GM19193 (cell line): ENCODE data around the gene DOCK3.

Experiments used
- POLR2A ChIP-seq: IDR thresholded peaks from 4 replicates; pipeline ENCODE4 v1.6.1; 2011; ENCODE audit not compliant: insufficient read depth, insufficient read length; ENCODE audit errors: extremely low read depth

The DOCK3 gene

DNA sequence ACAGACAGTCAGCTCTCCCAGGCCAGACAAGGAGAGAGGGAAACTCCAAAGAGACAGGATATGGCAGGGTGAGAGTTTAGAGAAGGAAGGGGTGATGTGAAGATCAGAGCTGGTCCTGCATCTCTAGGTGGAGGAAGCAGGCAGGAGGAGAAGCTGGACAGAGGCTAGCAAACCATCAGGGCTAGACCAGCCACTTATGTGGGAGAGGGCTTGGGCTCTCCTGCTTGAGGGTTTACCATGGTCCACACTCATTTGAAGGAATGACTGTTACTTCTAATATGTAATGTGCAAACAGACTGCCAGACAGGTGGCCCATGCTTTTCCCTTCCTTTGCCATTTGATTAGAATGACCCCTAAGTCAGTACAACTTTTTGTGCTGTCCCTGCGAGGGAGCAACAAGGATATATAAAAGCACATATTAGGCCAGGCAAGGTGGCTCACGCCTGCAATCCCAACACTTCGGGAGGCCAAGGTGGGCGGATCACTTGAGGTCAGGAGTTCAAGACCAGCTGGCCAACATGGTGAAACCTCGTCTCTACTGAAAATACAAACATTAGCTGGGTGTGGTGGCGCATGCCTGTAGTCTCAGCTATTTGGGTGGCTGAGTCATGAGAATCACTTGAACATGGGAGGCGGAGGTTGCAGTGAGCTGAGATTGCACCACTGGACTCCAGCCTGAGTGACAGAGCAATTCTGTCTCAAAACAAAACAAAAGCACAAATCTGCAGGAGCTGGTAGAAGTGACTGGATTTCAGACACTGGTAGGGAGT is 669.4 kb downstream of the DOCK3 start:
- no peak for TF ChIP-seq POLR2A

DNA sequence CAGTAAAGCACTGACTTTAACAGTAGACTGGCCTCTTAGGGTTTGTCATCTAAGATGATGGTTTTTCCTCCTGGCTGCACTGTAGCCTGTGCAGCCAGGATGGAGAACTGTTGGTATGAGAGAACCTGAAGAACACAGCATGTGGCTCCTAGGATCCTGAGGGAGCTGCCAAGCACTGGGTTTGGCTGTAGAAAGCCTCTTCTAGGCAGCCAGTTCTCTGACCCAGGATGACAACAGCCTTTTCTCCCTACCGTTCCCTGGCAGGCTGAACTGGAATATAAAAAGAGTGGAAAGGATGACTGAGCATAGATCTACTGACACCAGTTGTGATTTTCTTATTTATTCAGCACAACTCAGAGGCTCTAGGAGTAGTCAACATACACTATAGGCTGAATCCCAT is 676.0 kb downstream of the DOCK3 start:
- no peak for TF ChIP-seq POLR2A

DNA sequence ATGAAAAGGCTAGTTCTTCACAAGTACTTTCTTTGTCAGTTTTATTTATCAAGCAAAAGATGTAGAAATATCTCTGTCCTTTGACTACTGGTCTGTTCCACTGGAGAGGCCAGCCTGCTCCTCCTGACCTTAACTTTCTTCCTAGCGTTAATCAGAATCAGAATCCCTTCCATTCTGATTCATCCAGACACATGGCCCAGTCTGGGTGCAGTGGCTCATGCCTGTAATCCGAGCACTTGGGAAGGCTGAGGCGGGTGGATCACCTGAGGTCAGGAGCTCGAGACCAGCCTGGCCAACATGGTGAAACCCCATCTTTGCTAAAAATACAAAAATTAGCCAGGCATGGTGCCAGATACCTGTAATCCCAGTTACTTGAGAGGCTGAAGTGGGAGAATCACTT is 678.4 kb downstream of the DOCK3 start:
- TF ChIP-seq POLR2A: no peak

DNA sequence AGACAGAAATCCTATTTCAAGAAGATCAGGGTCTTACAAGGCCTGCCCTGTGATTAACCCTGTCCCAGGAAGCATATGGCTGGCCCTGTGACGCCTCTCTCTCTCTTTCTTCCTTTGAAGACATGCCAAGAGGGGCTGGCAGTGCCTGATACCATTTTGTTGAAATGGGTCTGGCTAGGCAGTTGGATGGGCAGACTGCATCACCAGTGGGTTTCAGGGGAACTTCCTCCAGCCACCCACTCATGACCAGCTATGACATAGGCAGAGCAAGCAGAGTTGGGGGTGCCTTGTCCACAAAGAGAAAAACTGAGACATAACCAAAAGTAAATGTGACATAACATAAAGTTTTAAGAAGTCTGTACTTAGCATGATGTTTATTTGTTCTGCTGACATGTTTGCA is 679.0 kb downstream of the DOCK3 start:
- TF ChIP-seq POLR2A: no peak

DNA sequence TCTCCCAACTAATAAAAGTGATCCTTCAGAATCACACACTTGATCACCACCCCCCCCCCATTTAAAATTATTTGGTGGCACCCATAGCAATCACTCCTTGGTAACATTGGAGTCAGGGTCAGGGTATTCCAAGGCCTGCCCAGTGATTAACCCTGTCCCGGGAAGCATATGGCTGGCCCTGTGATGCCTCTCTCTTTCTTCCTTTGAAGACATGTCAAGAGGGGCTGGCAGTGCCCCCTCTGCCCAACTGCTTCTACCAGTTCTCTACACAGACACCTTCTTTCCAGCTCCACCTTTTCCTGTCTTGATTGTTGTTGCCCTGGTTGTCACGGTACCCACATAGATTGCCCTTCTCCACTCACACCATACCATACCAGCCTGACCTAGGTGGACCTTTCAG is 679.4 kb downstream of the DOCK3 start:
- no peak for TF ChIP-seq POLR2A

DNA sequence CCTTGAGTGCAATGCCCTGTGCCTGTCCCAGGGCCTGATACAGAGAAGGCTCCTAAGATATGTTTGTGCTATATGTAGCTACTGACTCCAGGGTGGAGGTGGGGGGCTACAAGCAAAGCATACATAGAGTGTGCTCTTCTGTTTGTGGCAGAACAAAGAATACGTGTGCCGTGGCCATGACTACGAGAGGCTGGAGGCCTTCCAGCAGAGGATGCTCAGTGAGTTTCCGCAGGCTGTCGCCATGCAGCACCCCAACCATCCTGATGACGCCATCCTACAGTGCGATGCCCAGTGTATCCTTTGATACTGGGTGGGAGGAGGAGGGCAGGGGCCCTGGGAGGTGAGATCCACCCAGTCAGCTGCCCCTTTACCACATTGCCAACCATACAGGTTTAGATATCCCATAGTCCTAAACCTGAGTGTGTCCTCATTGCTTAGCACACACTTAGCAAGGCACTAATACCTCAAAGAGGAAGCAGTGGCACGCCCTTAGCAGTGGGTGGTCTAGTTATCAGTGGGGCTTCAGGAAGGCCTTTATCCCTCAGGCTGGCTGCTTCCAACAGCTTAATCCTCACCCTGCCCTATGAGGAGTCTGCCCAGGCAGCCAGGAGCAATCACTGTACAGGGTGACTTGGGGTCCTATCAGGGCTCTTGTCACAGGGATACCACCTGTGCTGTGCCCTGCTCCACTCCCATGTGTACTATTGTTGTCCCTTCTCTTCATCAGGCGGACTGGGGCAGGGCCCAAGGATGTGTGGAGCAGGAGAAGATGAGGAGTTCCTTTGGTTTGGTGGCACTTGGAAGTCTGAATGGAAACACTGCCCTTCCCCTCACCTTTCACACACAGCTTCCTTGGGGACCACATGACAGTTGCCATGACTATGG is 680.2 kb downstream of the DOCK3 start:
- TF ChIP-seq POLR2A: no peak

DNA sequence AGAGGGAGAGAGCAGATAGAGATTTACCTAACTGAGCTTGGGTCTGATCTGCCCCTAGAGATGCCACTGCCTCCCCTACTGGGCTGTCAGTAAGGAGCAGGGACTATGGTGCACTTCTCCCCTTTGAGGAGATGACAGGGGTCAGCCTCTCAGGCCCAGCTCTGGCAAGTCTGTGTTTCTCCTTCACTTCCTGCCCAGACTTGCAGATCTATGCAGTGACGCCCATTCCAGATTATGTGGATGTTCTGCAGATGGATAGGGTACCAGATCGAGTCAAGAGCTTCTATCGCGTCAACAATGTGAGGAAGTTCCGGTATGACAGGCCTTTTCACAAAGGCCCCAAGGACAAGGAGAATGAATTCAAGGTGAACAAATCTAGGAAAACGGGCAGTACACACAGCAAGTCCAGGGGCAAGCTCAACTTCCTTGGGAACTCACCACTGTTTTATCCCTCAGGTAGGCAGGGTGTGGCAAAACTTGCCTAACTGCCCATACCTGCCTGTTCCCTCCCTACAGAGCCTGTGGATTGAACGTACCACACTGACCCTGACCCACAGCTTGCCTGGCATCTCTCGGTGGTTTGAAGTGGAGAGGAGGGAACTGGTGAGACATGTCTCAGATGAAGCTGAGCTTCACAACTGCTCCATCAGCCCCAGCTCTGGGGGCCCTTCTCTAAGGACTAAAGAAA is 681.3 kb downstream of the DOCK3 start:
- TF ChIP-seq POLR2A: no peak

DNA sequence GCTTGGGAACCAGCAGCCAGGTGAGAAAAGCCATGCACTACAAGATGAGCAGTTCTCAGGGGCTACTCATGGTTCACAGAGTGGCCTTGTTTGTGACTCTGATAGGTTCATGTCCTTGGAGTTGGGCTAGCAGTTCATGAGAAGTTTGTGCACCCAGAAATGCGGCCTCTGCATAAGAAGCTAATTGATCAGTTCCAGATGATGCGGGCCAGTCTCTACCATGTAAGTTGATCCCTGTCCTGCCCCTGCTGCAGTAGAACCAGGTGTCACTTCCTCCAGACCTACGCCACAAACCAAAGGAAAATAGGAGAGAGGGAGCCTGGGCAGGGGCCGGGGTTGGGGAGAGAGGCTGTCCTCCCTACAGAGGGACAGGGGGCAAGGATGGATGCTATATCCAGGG is 683.1 kb downstream of the DOCK3 start:
- no peak for TF ChIP-seq POLR2A

DNA sequence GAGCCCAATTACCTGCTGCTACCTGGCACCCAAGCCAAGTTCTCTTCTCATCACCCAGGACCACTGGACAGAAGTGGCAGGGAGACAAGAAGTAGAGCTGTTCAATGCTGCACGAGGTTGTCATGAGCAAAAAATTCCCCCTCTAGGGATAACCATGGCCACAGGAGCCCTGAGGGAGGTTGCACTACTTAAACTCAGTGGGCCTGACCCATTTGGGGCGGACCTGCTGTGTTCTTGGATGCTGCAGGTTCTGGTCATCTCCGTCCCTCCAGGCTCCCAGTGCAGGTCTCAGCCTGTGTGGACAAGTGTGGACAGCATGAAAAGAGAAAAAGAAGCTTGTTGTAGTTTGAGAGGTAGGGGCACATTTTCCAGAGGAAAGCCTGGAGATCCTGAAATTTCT is 684.3 kb downstream of the DOCK3 start:
- TF ChIP-seq POLR2A: no peak

DNA sequence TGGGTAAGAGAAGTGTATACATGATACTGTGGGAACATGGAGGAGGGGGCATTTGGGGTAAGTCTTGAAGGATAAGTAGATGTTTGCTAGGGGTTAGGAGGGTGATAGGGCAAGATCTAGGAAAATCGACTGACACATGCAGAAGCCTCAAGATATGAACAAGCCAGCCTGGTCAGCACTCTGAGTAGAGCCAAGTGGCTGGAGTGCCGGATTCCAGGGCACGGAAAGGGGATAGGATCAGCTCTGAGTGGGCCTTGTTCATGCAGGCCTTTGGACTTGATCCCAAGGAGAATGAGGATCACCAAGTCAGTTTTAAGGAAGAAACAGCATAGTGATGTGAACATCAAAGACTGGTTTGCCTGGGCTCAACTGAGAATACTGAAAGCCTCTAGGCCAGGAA is 686.1 kb downstream of the DOCK3 start:
- TF ChIP-seq POLR2A: no peak

DNA sequence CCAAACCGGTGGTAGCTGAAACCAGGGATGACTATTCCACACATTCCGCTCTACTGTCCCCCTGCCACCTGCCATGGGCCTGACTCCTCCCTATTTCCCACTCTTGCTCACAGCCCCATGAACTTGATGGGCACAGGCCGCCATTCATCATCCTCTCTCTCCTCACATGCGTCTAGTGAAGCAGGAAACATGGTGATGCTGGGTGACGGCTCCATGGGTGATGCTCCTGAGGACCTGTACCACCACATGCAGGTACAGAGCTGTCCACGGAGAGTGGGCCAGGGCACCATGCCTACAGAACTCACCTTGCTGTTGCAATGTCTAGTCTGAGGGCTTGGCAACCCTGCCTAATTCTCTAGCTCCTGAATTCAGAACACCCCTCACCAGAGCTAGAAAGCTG is 687.0 kb downstream of the DOCK3 start:
- TF ChIP-seq POLR2A: no peak

DNA sequence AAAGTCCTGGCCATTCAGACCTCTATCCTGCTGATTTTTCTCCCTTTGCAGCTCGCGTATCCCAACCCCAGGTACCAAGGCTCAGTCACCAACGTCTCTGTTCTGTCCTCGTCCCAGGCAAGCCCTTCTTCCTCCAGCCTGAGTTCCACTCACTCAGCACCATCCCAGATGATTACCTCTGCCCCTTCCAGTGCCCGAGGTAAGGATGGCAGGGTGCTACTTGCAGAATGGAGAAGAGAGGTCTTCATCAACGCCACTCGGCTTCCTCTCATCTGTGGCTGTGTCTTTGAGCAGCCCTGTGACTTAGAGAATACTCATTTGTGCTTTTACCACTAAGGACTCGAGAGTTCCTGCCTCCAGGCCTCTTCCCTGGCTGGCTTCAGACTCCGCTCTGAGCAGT is 687.7 kb downstream of the DOCK3 start:
- no peak for TF ChIP-seq POLR2A

DNA sequence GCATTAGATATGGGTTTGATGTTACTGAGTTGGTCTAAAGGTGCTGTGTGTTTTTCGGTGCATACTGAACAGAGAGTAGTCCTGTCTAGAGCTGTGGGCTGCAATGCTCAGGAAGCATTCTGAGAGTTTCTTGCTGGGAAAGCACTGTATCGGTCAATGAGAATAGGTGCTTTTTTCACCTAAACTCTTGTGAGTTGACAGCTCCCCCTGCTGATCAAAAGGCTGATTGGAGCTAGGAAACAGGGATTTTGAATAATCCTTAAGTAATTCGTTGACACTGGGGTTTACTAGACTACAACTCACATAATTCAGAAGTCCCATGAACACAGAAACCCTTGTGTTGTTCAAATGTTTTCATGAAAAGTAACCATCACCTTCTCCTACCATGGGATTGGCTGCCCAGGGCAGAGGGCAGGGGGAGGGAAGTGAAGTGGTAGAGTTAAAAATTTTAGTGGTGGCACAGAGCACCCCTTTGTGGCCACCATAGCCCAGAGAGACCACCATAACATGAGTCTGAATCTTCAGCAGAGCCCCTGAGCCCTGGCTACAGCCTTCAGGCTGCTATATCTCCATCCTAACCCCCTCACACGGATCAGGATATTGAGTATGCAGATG is 697.3 kb downstream of the DOCK3 start:
- TF ChIP-seq POLR2A: no peak

DNA sequence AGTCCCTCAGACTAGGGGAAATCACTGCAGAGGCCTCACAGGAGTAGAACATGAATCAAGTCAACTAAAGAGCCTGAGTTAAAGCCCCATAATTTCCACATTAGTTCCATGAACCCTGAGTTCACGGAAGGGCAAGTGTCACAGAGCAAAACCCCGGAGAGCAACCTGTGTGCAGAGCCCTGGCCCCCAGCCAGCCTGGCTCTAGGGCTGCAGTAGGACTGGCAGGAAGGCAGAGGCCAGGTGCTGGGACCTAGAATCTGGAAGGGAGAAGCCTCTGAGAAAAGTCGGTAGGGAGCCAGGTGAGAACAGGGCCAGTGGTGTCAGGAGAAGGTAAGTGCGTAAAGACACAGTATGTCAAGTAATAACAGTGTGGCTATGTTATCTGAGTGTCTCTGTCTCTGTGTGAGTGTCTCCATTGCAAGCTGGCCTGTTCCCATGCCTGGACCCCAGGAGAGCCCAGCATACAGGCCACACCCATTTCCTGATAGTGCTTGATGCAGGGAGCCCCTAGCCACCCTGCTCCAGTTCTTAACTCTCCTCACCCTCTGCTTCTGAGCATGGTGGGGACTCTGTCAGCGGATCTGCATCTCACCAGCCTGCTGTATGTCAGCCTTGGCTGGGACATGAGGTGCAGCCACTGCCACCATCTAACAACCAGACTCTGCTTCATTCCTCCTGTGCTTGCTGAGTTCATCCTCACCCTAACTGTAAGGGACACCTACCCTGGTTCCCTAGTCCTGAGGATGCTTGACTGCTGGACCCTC is 699.1 kb downstream of the DOCK3 start:
- no peak for TF ChIP-seq POLR2A
